GDM1 (cell line): ENCODE results near the gene KRT7.

Source experiments
- DNase-seq: peaks from one replicate; lab custom pipeline; 2025; lab: John Stamatoyannopoulos, UW

Gene KRT7

GRCh38 chr12:52211716-52212585, 21.1 kb upstream of the KRT7 start:
- no peak for DNase-seq

DNA sequence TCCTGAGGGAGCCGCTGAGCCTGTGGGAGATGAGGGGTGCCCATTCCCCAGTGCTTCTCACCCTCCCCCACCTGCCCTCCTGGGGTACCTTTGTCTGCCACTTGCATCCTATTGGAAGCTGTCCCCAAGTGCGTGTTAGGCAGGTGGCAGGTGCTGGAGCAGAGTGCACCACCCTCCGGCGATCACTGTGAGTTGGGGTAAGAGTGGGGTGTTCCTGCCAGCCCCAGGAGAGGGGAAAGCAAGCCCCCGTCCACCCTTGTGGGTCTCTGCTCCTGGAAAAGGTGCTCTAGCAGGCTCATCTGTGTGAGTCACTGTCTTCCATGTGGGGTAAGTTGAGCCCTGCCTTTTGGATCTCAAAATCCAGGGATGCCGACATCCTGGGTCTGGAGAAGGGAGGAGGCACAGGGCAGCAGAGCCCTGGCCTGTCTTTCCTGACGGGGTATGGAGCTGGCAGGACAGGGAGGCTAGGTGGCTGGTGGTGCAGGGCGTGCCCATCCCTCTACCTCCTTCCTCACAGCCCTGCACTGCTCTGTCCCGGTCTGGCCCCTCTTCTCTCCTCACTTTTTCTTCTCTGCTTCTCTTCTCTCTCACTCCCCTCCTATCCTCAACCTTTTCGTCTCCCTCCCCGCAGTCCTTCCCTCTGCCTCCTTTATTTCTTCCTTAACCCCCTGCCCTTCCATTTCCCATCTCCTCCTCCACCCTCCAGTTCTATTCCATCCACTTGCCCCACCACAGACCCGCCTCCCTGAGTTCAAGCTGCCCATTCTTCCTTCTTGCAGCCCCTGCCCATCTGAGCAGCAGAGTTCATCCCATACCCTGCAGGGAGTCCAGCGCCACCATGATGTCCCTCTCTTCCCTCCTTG, 20.1 kb upstream of the KRT7 start:
- DNase-seq: no peak

DNA sequence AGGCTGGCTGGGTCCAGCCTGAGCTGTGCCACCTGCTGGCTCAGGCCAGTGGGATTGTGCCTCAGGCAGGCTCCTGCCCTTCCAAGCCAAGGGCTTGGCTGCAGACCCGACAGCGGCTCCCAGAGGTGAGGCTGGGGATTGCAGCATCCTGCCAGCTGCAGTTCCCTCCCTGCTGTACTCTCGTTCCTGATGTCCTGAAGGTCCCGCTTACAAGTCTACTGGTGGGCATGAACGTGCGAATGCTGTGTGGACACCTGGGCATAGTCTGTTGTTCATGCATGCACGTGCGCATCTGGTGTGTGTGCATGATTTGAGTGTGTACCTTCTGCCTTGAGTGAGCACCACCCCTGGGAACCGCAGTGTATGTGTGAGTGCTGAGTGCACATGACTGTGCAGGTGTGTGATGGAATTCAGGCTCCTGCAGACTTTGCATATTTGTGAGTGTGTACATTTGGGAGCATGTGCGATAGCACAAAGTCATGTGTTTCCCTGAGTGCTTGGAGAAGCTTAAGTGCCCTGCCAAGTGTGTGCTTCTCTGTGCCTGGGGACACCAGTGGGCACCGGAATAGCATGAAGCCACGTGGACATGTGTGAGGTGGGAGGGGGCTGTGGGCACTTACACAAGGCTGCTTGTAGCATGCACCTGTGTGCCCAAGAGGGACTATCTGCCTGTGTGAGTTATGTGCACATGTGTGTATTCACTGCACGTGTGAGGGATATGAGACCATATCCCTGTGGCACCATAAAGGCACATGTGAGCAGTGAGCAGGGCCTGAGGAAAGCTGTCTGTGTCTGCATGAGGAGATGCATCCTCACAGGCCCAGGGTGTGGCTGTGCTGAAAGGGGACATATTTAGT, 19.3 kb upstream of the KRT7 start:
- DNase-seq: peak; percentile 67

DNA sequence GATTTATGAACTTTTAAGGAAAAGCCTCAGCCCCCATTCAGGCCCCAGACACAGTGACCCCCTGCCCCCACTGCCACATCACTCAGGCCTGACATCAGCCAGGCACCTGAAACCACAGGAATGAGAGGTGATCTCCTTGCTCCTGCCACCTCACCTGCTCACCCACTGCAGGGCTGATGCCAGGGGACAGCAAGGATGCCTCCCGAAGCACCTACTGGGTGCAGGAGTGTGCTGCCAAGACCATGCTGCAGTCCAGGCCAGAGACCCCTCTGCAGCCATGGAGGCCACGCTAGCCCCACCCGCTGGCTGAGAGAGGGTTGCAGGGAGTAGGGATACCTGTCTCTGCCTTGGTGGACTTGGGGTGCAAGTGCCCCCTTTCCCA, 18.6 kb upstream of the KRT7 start:
- DNase-seq: no peak

GRCh38 chr12:52215587-52216031, 17.4 kb upstream of the KRT7 start:
- DNase-seq: no peak

GRCh38 chr12:52216100-52216499, 16.9 kb upstream of the KRT7 start:
- DNase-seq: no peak

GRCh38 chr12:52216807-52217206, 16.2 kb upstream of the KRT7 start:
- no peak for DNase-seq

DNA sequence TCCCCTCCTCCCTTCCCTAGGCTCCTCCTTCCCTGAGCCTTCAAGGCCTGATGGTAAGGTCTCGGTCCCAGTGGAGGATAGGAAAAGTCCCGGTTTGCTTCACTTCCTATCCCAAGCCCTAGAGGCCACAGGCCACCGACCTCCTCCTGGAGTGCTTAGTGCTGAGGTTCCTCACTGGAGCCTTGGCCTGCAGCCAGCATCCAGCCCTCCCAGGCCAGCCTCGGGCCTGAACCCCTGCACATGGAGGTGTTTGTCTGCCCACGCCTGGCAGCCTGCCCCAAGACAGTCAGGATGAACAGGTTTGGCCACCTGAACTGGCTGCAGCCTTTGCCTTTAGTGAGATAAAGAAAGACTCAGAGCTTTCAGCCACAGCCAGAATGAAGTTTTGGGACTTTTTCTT, 15.8 kb upstream of the KRT7 start:
- DNase-seq: no peak

DNA sequence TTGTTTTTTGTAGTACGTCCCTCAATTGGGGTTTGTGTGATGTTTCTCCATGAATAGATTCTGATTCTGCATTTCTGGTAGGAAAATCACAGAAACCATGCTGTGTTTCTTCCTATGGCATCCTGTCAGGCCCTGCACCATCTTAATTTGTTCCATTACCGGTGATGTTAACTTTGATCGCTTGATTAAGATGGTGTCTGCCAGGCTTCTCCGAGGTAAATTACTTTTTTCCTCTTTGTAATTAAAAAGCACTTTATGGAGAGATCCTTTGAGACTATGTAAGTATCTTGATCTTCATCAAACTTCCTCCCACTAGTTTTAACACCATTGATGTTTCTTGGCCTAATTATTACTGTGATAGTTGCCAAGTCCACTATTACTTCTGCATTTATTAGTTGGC, 15.0 kb upstream of the KRT7 start:
- no peak for DNase-seq

GRCh38 chr12:52220477-52220876, 12.6 kb upstream of the KRT7 start:
- DNase-seq: no peak

DNA sequence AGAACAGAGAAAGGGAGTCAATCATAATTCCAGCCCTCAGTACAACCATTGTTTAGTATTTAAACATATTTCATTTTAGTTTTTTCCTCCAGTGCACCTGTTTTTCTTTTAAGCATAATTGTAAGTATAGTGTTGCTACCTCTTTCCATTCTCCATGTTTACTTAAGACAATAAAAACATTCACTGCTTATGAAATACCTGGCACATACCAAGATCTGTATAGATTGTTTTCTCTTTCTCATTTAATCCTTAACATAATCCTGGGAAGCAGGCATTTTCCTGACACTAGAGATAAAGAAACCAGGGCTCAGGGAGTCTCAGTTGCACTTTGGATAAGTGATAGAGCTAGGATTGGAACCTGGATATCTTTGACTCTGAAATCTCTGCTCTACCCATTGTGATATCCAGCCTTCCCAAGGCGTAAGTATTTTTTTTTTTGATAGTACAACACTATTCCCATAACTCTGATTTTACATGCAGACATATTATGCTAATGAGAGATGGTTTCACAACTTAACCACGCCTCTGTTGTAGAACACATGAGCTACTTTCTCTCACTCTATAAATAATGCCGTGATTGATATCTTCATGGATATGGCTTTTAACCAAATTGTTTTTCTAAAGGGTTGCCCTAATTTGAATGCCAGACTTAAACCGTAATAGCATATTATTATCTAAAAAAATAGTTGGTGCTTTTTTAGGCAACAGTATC, 11.8 kb upstream of the KRT7 start:
- DNase-seq: no peak

GRCh38 chr12:52221912-52222457, 11.1 kb upstream of the KRT7 start:
- peak; percentile 48 for DNase-seq

DNA sequence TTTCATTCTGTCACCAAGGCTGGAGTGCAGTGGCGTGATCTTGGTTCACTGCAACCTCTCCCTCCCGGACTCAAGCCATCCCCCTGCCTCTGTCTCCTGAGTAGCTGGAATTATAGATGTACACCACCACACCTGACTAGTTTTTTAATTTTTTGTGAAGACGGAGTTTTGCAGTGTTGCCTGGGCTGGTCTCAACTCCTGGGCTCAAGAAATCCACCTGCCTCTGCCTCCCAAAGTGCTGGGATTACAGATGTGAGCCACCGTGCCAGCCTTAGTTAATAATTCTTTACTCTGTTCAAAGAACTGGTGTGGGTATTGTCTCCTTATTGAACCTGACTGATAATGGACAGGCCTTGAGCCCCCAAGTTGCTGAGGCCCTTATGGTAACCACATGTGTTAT, 10.4 kb upstream of the KRT7 start:
- DNase-seq: no peak

DNA sequence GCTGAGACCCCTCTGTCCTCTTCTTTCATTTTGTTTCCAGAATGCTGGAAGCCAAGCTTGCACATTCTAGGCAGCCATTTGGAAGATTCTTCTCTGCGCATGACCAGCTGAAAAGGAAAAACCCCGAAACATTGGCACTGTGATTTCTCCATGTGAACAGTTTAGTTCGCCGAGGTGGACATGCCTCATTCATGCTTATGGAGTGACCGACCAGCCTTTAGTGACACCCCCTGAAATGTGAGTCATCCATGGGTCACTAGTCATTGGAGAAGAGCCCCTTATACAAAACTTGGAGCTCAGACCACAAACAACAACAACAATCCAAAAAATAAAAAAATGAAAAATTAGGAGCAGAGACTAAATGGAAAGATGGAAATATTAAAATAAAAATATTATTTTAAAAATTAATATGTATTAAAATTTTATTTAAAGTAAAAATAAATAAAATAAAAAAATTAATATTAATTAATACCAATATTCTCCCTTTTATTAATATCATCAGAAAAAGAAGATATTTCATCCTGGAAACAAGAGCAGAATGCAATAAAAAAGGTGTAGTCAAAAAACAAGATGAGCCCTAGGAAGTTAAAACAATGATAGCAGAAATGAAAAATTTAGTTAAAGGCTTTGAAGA, 9.5 kb upstream of the KRT7 start:
- DNase-seq: no peak

GRCh38 chr12:52224151-52224550, 8.9 kb upstream of the KRT7 start:
- DNase-seq: no peak

DNA sequence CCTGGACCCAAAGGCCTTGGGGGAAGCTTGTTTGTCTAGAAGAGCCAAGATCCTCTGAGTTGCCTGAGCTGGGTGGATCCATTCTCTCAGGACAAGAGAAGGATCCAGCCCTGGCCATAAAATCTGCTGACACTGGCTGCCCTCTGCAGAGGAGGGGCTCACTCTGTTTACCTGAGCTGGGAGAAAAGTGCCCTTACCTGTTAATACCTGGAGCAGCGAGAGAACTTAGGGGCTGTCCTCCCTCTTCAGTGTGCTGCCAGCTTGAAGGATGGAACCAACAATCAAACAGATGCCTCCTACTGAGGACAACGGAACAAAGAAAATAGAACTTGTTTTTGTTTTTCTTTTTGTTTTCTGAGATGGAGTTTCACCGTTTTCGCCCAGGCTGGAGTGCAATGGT, 7.3 kb upstream of the KRT7 start:
- DNase-seq: no peak

GRCh38 chr12:52226446-52226845, 6.6 kb upstream of the KRT7 start:
- DNase-seq: no peak

- DNase-seq: no peak
Observed at GRCh38 chr12:52227606-52228166, 5.4 kb upstream of the KRT7 start.

- DNase-seq: no peak
Observed at GRCh38 chr12:52228366-52228765, 4.7 kb upstream of the KRT7 start.

GRCh38 chr12:52228931-52229330, 4.1 kb upstream of the KRT7 start:
- DNase-seq: no peak
